GM12801 (cell line): ENCODE data around the gene TAF5L.

ENCODE experiments used
- CTCF ChIP-seq: IDR thresholded peaks from one replicate; pipeline ENCODE4 v1.5.1; 2011; ENCODE audit warnings: control low read depth; ENCODE audit not compliant: insufficient read length; ENCODE audit errors: extremely low read depth

The TAF5L gene

GRCh38 chr1:229550812-229551567 lies 74.9 kb downstream of the TAF5L start:
- no peak for TF ChIP-seq CTCF

- TF ChIP-seq CTCF: no peak
These were observed 78.4 kb downstream of the TAF5L start for GRCh38 chr1:229547542-229547941.

DNA sequence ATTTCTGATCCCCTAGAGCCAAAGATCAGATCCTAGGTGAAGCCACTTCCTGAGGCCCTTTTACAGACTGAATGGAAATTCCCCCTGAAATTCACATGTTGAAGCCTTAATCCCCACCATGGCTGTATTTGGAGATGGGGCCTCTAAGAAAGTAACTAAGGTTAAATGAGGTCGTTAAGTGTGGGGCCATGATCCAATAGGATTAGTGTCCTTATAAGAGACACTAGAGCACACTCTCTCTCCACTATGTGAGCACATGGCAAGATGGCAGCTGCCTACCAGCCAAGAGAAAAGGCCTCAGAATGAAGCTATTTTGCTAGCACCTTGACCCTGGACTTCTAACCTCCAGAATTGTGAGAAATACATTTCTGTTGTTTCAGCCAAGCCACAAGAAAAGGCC lies 81.3 kb downstream of the TAF5L start:
- TF ChIP-seq CTCF: no peak
